Stimulated activated naive CD4-positive, alpha-beta T cell treated with Interleukin-2 at 50 U/mL for 16 hours (primary cell): ENCODE measurements around the gene TPM4.
"Not testable (repeated sequence)": the region's sequence is repeated elsewhere in the genome, so short reads cannot be mapped to it uniquely, and the experiment has no call there.

ENCODE experiments used
- DNase-seq: peaks from one replicate; lab custom pipeline; 2025; lab: John Stamatoyannopoulos, UW

The TPM4 gene

DNA sequence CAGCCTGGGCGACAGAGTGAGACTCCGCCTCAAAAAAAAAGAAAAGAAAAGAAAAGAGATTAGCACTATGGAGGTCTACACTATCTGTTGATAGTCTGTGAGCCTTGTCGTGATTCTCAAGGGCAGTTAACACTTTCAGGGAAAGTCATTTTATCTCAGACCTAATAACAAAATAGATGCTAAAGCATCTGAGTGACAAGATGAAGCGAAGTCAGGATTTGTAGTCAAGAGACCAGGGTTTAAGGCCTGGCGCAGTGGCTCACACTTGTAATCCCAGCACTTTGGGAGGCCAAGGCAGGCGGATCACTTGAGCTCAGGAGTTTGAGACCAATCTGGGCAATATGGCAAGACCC, 22.1 kb downstream of the TPM4 start:
- no peak for DNase-seq

DNA sequence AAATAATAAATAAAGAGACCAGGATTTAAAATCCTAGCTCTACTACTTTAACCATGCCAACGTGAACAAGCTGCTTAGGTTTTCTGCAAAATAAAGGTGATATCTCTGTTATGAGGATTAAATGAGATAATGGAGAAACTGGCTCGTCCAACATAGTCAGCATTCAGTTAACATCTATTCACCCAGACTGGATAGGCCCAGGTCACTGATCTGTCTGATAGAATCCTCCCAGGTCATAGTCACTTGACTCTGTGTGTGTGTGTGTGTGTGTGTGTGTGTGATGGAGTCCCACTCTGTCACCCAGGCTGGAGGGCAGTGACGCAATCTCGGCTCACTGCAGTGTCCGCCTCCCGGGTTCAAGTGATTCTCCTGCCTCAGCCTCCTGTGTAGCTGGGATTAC, 22.5 kb downstream of the TPM4 start:
- DNase-seq: no peak

DNA sequence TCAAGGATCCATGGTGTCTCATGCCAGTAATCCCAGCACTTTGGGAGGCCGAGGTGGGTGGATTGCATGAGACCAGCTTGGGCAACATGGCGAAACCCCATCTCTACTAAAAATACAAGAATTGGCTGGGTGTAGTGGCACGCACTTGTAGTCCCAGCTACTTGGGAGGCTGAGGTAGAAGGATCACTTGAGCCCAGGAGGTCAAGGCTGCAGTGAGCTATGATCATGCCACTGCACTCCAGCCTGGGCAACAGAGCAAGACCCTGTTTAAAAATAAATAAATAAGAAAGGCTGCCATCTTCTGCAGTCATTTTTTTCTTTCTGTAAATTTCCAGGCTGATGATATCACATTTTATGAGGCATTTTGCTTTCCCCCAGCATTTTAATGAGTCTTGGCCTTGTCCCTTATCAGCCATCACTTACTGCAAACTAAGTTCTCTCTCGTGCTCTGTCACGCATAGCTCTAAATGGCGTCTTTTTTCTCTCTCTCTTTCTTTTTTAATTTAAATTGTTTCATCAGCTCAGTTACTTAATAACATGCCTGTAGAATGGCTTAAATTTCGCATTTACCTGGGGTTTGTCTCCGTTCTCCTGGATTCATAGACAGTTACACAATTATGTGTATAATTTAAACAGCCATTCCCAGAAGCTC, 23.1 kb downstream of the TPM4 start:
- not testable (repeated sequence) for DNase-seq

DNA sequence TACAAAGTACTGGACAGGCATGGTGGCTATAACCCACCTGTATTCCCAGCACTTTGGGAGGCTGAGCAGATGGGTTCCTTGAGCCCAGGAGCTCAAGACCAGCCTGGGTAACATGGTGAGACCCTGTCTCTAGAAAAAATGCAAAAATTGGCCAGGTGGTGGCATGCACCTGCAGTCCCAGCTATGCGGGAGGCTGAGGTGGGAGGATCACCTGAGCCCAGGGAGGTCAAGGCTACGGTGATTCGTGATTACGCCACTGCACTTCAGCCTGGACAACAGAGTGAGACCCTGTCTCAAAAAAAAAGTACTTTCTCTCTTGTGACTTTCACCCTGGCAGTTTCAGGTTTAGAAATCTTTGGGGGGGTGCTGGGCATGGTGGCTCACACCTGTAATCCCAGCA, 24.2 kb downstream of the TPM4 start:
- DNase-seq: no peak

DNA sequence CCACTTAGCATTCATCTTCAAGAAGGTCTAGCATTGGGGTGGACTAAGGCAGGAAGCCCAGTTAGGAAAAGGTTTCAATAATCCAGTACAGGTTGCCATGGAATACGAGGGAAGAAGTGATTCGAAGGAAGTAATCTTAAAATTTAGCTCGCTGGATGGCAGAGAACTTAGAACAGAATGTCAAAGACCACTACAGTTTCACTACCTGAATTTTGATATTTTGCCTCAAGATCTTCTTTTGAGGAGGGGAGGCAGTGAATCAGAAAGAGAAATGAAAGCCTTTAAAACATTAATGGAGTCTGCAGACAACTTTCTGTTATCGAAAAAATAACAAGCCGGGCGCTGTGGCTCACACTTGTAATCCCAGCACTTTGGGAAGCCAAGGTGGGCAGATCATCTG, 28.4 kb downstream of the TPM4 start:
- no peak for DNase-seq

DNA sequence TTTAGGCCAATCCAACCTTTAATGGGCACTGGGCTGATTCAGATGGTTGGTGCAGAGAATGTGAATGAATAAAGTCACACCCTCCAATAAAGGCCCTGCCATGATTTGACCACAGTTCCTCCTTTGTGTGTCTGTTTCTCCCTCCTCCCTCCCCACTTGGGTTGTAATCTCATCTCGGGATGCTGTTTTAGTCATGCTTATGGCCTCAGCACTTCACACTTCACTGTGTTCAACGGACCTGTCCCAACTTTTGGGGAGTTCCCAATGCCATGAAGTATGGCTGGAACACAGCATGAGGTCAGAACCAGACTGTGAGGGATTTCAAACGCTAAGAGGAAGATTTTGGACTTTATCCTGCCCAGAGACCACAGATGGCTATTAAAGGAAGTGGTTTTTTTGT, 29.8 kb downstream of the TPM4 start:
- DNase-seq: no peak

DNA sequence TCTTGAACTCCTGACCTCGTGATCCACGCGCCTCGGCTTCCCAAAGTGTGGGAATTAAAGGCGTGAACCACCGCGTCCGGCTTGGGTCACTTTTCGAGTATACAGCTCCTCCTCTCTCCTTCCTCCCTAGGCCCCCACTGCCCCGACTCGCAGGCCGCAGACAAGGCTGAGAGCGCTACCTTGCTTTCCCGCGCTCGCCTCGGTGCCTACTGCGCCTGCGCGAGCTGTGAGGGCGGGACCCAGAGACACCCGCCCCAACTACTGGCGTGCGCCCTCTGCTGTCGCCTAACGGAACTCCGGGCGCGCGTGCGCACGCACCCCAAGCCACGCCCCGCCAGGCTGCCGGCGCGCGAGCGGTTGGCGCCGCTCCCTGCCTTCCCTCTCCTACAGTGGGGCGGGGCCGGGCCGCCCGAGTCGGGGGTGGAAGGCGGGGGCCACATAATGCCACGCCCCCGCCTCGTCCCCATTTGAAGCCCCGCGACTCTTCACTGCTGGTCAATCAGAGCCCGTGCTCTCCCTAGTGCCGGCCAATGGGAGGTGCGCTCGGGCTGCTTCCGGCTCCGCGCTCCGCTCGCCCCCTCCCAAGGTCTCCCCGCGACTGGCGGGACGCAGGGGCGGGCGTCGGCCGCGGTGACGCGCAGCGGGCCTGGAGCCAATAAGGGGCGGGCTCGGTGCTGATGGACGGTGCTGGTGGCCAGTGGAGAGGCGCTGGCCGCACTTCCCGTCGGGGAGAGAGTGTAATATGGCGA, 35.0 kb downstream of the TPM4 start, which contains the start of gene RAB8A:
TSS of gene RAB8A (plus strand) at position 730 of the 749 bp plus-strand sequence. CDS start at position 743, 13 bp downstream.
- DNase-seq: peak; percentile 98

DNA sequence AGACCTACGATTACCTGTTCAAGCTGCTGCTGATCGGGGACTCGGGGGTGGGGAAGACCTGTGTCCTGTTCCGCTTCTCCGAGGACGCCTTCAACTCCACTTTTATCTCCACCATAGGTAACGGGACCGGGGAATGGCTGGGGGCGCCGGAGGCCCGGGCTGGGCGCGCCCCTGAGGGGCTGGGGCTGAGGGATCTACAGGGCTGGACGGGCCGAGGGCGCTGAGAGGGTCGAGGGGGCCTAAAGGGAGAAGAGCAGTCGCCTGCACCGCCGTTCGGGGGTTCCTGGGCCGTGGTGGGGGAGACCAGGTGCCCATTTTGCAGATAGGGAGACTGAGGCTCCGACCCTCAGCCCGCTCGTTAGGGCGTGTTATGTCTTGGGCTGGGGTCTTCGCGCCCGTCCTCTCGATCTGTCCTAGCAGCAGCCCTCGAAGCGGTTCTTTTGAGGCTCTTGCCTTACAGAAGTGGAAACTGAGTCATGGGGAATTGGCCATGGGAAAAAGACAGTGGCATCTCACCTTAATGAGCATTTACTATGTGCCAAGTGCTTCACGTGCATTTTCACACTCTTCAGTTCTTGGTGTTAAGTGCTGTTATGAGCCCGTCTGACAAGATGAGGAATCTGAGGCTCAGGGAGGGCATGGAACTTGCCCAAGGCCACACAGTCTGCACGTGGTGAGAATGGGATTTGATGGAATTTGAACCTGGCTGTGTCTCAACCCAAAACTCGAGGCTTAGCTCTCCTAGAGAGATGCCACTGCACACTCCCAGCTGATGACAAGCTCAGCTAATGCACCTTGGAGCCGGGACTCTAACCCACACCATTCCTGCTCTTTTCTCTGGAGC, 35.8 kb downstream of the TPM4 start:
- no peak for DNase-seq

DNA sequence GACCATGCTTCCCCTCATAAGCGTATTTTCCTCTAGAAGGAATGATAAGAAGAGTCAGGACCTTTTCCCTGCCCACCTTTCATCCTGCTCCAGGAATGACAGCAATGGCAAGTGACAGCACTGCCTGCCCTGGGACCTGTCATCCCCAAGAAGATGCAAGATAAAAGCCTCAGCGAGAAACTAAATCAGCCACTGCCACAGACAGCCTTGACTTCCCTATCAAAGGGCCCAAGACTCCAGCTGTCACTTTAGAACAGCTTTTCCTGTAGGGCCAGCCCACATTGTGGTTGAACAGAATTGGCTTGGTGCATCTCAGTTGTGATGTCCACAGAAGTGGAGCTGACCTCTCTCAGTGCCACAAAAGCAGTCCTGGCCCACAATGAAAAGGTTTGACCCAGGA, 36.5 kb downstream of the TPM4 start:
- no peak for DNase-seq

DNA sequence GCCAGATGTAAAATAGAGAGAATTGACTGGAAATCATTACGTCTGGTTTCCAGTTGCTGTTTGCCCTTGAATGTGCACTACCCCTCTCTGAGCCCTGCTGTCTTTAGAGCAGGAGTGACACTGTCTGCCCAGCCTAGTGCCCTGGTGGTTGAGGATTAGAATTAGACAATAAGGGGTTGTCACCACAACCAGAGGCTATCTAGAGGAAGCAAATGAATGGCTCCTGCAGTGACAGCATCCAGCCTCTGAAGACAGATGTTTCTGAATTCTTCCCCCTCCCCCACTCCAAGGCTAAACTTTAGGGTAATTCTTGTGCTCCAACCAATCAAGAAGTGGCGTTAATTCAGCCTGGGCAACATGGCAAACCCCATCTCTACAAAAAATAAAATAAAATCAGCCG, 37.4 kb downstream of the TPM4 start:
- no peak for DNase-seq

DNA sequence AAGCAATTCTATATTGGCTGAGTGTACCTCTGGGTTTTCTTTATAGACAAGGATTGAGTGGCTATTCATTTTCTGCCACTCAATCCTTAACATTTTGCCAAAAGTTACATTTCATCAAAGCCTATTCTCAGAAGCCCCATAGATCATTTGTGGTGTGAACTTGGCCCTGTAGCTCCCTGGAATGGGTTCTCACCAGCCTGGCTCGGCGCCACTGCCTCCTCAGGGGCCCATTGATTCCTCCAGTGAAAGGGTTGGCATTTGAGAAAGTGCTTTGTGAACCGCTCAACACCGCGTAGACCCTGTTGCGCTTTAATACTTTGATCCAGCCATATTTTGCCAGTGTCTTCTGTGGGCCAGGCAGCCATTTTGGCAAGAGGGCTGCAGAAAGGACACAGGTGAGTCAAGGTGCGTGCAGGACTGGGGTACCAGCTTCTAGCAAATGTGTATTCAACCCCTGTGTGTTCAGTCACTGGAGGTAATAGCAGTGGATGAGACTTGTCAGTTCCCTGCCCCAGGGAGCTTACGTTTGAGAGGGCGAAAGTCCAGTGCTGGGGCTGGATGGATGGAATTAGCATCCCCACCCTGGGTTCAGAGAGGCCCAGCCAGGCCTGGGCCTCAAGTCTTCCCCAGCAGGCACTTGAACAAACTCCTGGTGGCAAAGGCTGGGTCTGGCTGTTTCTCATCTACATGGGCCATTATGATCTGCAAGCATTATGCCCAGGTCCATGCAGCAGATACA, 39.2 kb downstream of the TPM4 start:
- DNase-seq: no peak

DNA sequence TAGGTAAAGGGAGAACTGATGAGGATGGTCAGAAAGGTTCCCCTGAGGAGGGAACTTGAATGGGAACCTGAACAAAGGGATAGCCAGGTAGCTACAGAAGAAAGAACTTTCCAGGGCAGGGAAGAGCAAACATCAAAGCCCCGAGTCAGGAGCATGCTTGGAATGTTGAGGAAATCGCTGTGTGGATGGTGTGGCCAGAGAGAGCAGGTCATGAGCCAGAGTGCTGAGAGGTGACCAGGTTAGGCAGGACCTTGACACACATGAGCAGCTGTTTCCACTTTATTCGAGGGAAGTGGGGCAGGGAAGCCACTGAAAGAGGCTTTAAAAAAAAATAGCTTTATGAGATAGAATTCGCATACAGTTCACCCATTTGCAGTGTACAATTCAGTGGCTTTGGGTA, 39.8 kb downstream of the TPM4 start:
- no peak for DNase-seq

DNA sequence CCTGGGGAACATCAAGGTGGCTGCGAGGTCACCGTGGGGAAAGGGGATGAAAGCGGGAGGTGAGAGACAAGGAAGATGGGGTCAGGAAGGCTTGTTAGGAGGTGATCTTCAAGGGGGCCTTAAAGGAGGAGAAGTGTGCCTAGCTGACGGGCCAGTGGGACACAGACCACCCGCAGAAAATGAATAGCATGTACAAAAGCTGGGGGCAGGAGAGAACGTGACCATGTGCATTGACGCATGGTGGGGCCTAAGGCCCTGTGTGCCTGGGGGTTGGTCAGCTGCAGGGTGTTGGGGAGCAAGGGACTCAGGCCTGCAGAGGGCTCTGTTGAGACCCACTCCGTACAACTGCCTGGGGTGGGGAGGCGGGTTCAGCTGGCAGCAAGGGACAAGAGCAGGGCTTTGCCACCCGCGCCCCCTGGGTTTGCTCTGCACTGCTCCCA, 41.3 kb downstream of the TPM4 start:
- DNase-seq: no peak

DNA sequence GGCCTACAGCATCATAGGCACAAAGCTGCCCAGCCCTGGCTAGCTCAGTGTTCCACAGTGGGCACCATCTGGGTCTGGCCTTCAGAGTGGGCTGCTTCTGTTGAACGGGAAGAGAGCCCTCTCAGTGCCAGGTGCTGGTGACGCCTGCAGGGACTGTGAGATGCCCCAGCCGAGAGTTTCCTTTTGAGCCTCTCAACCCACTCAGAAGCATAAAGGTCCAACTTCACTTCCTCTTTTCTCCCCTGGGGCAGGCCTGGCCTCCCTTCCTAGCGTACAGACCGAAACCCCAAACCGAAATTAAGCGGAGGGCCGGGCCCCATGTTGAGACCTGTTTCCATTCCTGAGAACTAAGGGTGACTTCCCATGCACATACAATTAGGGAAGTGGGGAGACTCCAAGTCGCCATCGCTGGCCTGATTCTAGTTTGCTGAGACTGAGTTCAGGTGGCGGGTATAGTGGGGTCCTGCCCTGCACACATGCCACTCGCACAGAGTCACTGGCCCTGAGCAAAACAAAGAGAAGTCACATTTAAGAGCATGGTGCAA, 42.3 kb downstream of the TPM4 start:
- DNase-seq: peak; percentile 40

DNA sequence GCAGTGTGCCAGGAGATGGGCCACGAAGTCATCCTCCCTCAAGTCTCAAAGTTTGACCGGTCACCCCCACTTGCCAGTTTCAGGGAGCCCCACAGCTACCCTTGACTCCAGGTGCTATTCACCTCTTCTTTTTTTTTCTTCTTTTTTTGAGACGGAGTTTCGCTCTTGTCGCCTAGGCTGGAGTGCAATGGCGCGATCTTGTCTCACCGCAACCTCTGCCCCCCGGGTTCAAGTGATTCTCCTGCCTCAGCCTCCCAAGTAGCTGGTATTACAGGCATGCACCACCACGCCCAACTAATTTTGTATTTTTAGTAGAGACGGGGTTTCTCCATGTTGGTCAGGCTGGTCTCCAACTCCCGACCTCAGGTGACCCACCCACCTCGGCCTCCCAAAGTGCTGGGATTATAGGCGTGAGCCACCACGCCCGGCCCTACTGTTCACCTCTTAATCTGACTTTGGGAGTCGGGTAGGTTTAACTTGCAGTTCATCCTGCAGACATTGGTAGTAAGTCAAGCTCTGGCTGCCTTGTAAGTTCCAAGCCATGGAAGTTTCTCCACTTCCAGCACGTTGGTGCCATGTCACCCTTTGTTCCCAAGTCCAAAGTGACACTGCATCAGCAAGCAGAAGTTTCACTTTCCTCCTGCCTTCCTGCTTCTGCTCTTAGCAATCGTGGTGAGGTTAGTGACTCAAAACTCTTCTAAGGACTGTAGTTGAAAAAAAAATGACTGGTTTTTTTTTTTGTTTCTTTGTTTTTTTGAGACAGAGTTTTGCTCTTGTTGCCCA, 43.0 kb downstream of the TPM4 start:
- DNase-seq: peak; percentile 13

DNA sequence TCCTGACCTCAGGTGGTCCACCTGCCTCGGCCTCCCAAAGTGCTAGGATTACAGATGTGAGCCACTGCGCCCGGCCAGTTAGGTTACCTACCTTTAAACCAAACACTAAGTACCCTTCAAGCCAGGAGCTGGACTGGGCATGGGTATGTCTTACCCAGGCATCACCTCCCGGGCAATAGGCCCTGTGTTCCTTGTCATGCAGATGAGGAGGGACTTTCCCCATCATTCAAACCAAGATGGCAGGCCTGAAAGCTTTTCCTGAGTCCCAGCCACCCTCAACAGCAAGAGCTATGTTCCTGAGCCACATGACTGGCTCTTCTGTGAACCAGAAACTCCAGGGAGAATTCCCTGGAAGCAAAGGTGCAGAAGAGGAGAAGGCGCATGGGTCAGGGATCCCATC, 44.8 kb downstream of the TPM4 start:
- DNase-seq: no peak

DNA sequence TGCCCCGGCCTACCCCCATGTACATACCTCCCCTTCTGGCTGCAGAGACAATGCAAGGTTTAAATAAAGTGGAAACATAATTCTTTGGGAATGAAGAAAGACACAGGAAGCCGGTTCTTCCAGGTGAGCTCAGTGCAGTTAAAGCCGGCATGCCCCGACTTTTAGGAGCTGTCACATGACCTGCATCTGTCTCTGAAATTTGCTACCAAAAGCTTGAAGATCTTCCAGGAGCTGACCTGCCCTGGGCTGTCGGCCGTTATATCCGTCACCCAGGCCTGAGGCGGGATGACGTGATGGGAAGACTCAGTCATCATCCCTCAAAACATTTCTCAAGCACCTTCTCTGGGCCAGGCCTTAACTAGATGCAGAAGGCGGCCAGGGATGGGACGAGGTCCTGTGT, 45.7 kb downstream of the TPM4 start:
- DNase-seq: no peak

DNA sequence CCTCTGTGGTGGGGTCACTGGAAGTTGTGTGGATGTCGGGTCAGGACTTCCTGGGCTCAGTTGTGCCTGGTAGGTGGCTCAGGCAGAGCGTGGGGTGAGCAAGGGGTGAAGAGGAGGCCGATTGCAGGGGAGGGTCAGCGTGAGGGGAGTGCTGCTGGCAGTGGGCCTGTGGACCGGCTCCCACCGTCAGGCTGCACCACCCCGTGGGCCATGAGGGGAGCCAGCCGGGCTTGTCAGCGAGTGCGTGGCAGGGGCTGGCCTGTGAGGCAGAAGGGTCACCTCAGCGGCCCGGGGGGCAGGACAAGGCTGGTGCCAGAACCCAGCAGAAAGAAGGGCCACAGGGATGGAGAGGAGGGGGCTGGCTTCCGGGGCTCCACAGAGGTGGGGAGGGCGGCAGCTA, 48.7 kb downstream of the TPM4 start:
- DNase-seq: no peak

DNA sequence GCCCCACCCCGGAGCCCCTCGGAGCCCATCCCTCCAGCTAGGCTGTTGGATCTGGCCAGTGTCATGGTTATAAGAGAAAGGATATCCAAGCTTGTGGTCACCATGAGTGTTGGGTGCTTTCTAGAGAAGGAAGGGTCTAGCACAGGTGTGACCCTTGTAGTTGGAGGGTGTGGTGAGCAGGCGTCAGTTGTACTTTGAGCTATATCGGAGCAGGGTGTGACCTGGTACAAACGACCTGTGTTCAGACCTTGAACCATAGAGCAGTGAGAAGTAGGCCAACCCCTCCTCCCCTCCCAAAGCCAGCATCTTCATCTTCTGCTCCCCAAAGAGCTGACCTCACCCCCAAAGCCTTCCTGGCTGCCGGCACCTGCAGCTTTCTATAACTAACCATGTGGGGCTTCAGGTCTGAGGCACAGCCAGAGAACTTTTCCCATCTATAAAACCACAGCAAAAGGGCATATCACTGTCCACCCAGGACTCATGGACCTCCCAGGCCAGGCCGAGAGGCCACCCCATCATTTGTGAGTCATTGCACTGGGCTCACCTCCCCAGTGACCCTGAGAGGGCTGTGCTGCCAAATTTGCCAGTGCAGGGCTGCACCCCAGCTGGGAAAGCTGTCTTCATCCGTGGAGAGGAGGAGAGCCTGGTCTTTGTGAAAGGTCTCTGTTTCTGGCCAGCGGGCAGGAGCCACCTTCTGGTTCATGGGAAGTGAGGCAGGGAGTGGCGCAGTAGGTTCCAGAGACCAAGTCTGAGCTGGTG, 49.6 kb downstream of the TPM4 start:
- DNase-seq: no peak

DNA sequence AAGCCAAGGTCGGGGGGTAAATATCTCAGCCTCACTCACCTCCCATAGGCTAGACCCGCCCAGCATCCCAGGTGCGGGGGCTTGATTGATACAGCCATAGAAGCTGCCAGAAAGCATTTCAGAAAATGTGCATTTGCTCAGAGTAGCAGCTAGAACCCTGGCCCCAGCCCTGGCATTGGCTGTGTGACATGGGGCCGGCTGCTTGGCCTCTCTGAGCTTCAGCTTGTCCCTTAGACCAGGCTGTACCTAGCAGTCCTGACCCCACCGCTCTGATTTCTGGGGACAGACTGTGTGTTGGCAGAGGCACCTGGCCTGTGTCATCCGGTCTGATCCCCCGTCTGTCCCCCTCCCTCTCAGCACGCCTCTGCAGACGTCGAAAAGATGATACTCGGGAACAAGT, 50.8 kb downstream of the TPM4 start:
- DNase-seq: no peak
